ENCODE results near the gene KRT6C. TPM values are rescaled to one million over a fixed set of nuclear protein-coding genes. Genes with fewer than 3 reads are reported as not detected.

The KRT6C gene
- total RNA-seq, result not detected

GRCh38 chr12:52473768-52474167 lies at the start of gene KRT6C:
Gene KRT6C (minus strand): TSS chr12:52473805. CDS start chr12:52473737, 68 bp downstream.
- no peak for TF ChIP-seq CTCF (IDR thresholded peaks at IDR 0.05)
- ATAC-seq (no peak), DNase-seq (no peak)
- Mint-ChIP-seq H3K36me3 (ENCODE audit: low read depth) (no peaks in the 10 kb centered on the region), H3K27me3 (peaks cover 7% of the 10 kb centered on the region), H3K4me1 (ENCODE audit: low read depth) (no peaks in the 10 kb centered on the region), H3K27ac (no peak within 1 kb of the TSS), H3K9me3 (no peaks in the 10 kb centered on the region), H3K4me3 (no peak within 1 kb of the TSS)
- intact Hi-C loops (cut with micrococcal nuclease), result no loop called here
- ChIA-PET POLR2A (no interaction called here), CTCF (no interaction called here)

GRCh38 chr12:52522346-52523011 lies 48.9 kb upstream of the KRT6C start:
- no peaks in the 10 kb centered on the region for H3K27me3 Mint-ChIP-seq
- intact Hi-C loops (cut with micrococcal nuclease), result no loop called here
- H3K9me3 Mint-ChIP-seq, result no peaks in the 10 kb centered on the region
- ATAC-seq (no peak), DNase-seq (no peak)
- no peaks in the 10 kb centered on the region for H3K36me3 Mint-ChIP-seq (ENCODE audit: low read depth)
- H3K27ac Mint-ChIP-seq, result no peak overlapping the region
- CTCF ChIA-PET, result no interaction called here
- POLR2A ChIA-PET, result no interaction called here
- H3K4me1 Mint-ChIP-seq (ENCODE audit: low read depth), result peaks cover 5% of the 10 kb centered on the region
- H3K4me3 Mint-ChIP-seq, result no peak overlapping the region
- no peak for TF ChIP-seq CTCF (IDR thresholded peaks at IDR 0.05)

- CTCF ChIA-PET, result no interaction called here
- no peak overlapping the region for H3K4me3 Mint-ChIP-seq
- no peak for TF ChIP-seq CTCF (IDR thresholded peaks at IDR 0.05)
- ATAC-seq (no peak), DNase-seq (no peak)
- H3K36me3 Mint-ChIP-seq (ENCODE audit: low read depth), result no peaks in the 10 kb centered on the region
- no peak overlapping the region for H3K27ac Mint-ChIP-seq
- intact Hi-C loops (cut with micrococcal nuclease), result no loop called here
- H3K9me3 Mint-ChIP-seq, result no peaks in the 10 kb centered on the region
- POLR2A ChIA-PET, result no interaction called here
- no peaks in the 10 kb centered on the region for H3K27me3 Mint-ChIP-seq
- H3K4me1 Mint-ChIP-seq (ENCODE audit: low read depth), result peaks cover 3% of the 10 kb centered on the region
These were observed 48.1 kb upstream of the KRT6C start for GRCh38 chr12:52521568-52522266.

- ChIA-PET POLR2A (no interaction called here), CTCF (no interaction called here)
- Mint-ChIP-seq H3K9me3 (no peaks in the 10 kb centered on the region), H3K27me3 (no peaks in the 10 kb centered on the region), H3K4me3 (no peak overlapping the region), H3K27ac (no peak overlapping the region), H3K36me3 (ENCODE audit: low read depth) (no peaks in the 10 kb centered on the region), H3K4me1 (ENCODE audit: low read depth) (no peaks in the 10 kb centered on the region)
- TF ChIP-seq CTCF (IDR thresholded peaks at IDR 0.05), result no peak
- DNase-seq, result no peak
- ATAC-seq, result no peak
- intact Hi-C loops (cut with micrococcal nuclease), result no loop called here
These were observed 47.6 kb upstream of the KRT6C start for GRCh38 chr12:52521175-52521567.

- no peak for ATAC-seq
- TF ChIP-seq CTCF (IDR thresholded peaks at IDR 0.05), result no peak
- no peak for DNase-seq
- intact Hi-C loops (cut with micrococcal nuclease), result no loop called here
- Mint-ChIP-seq H3K4me3 (no peak within 1 kb of the TSS), H3K4me1 (ENCODE audit: low read depth) (no peaks in the 10 kb centered on the region), H3K9me3 (no peaks in the 10 kb centered on the region), H3K27ac (no peak within 1 kb of the TSS), H3K36me3 (ENCODE audit: low read depth) (no peaks in the 10 kb centered on the region), H3K27me3 (no peaks in the 10 kb centered on the region)
- ChIA-PET CTCF (interaction anchor here (1.0 kb wide), 1 partner anchor 147 kb away, joined by 3 read pairs; no protein-coding TSS in a partner anchor), POLR2A (no interaction called here)
These were observed 46.4 kb upstream of the KRT6C start, which contains the start of gene KRT5 for GRCh38 chr12:52519826-52520662. Gene KRT5 (minus strand): TSS chr12:52520394. CDS start chr12:52520296, 98 bp downstream.
